Heart left ventricle (tissue), 13 donors: ENCODE results near the gene TMEM51.

Experiments used
- POLR2A ChIP-seq, 2 donors: fragments of 450-650 bp; IDR thresholded peaks; one replicate each; pipeline ENCODE4 v1.6.1; 2017; ENCODE audit warnings: antibody characterized with exemption in 2 of 2, mild to moderate bottlenecking in 2 of 2, moderate library complexity in 2 of 2
- TF ChIP-seq, protein P1 (sequence below), 12 donors: fragments of 200-600 bp; sonication (generic) in 4 of 12; IDR thresholded peaks; one replicate each; pipeline versions ENCODE4 v1.5.0 to v1.8.0; 2018 to 2022; ENCODE audit warnings: antibody characterized with exemption in 12 of 12, mild to moderate bottlenecking in 5 of 12
- donor health status: ischemic (EF 13 %, LVEDD 7.1; RV severe dilation, severe dysfunction).
- donor health status: DM: no; HTN: yes; CAD: no.
- donor health status: DM: no; HTN: no; CAD: no.
- donor health status: ischemic (EF 25% LVEDD 6.9; RV normal size, moderate dysfunction).
- donor health status: ischemic (EF 25% LVEDD 5.7; RV mildly dilated, moderate dysfunction).
- donor health status: ischemic (EF 35%, LVEDD 5.7; RV mildly dilated, moderate dysfunction).
- donor health status: nonischemic (EF 11% LVEDD 7.7; RV severe dilation, severe dysfunction).
- donor health status: DM: yes; HTN: yes; CAD: no.
- donor health status: PGD.
- donor health status: ischemic (EF 29% LVEDD 5.4; RV normal size, mild dysfunction).
- donor health status: nonischemic (EF 23%, LVEDD 6.1; RV moderate dilation, normal function).

DNA sequence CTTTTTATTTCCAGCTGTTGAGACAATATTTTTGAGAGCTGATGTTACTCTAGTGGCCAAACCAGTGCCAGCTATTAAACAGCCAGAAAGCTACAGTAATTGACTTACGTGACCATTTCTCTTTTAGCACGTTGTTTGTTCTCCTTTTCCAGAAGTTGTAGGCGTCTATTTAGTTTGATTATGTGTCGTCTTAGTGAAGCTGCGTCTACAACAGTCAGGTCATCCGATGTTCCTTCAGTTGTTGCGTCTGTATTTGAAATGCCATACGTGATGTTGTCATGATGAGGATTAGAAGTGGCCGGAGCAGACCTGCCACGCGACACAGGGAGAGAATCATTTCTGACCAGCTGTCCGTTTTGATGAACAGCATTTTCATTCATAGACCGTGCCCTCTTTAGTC lies 38.2 kb downstream of the TMEM51 start:
- TF ChIP-seq, protein P1, sequence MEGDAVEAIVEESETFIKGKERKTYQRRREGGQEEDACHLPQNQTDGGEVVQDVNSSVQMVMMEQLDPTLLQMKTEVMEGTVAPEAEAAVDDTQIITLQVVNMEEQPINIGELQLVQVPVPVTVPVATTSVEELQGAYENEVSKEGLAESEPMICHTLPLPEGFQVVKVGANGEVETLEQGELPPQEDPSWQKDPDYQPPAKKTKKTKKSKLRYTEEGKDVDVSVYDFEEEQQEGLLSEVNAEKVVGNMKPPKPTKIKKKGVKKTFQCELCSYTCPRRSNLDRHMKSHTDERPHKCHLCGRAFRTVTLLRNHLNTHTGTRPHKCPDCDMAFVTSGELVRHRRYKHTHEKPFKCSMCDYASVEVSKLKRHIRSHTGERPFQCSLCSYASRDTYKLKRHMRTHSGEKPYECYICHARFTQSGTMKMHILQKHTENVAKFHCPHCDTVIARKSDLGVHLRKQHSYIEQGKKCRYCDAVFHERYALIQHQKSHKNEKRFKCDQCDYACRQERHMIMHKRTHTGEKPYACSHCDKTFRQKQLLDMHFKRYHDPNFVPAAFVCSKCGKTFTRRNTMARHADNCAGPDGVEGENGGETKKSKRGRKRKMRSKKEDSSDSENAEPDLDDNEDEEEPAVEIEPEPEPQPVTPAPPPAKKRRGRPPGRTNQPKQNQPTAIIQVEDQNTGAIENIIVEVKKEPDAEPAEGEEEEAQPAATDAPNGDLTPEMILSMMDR (IDR thresholded peaks at IDR 0.05): no peak
- TF ChIP-seq POLR2A (IDR thresholded peaks at IDR 0.05): no peak
